SK-N-SH treated with all-trans-retinoic acid at 6 μM for 48 hours (cell line): ENCODE data around the gene ALPL.

ENCODE experiments used
- BACH2 ChIP-seq: fragments of 250-450 bp; sonication (Bioruptor Pico); IDR thresholded peaks from 2 replicates; pipeline ENCODE4 v1.9.0; 2021; ENCODE audit warnings: mild to moderate bottlenecking, borderline replicate concordance
- OSR1 ChIP-seq: fragments of 250-450 bp; sonication (Bioruptor Pico); IDR thresholded peaks from 2 replicates; pipeline ENCODE4 v1.8.0; 2022; ENCODE audit warnings: moderate library complexity, mild to moderate bottlenecking, inconsistent platforms
- PPARA ChIP-seq: fragments of 250-450 bp; sonication (Bioruptor Pico); IDR thresholded peaks from 2 replicates; pipeline ENCODE4 v1.5.0; 2020; ENCODE audit warnings: mild to moderate bottlenecking, borderline replicate concordance
- ZC3H10 ChIP-seq: fragments of 250-450 bp; sonication (Bioruptor Pico); IDR thresholded peaks from 2 replicates; pipeline ENCODE4 v1.5.1; 2021; ENCODE audit warnings: mild to moderate bottlenecking, moderate library complexity
- ZNF70 ChIP-seq: fragments of 450-650 bp; formaldehyde crosslinking; IDR thresholded peaks from 2 replicates; pipeline ENCODE4 v1.5.0; 2020; ENCODE audit warnings: mild to moderate bottlenecking, moderate library complexity
- TF ChIP-seq, protein P1 (sequence below): fragments of 250-450 bp; sonication (Bioruptor Pico); IDR thresholded peaks from 2 replicates; pipeline ENCODE4 v1.8.0; 2020; ENCODE audit warnings: mild to moderate bottlenecking, moderate library complexity, borderline replicate concordance
- TF ChIP-seq, protein P2 (sequence below): fragments of 250-450 bp; sonication (Bioruptor Pico); IDR thresholded peaks from 2 replicates; pipeline ENCODE4 v1.8.0; 2021; ENCODE audit warnings: low read depth, mild to moderate bottlenecking, moderate library complexity, borderline replicate concordance
- TF ChIP-seq, protein P3 (sequence below): fragments of 250-450 bp; sonication (Bioruptor Pico); IDR thresholded peaks from 2 replicates; pipeline ENCODE4 v1.5.1; 2020; ENCODE audit warnings: low read depth, mild to moderate bottlenecking, moderate library complexity
- TF ChIP-seq, protein P4 (sequence below): fragments of 250-450 bp; sonication (Bioruptor Pico); IDR thresholded peaks from 2 replicates; pipeline ENCODE4 v1.5.0; 2020; ENCODE audit warnings: mild to moderate bottlenecking, moderate library complexity
- TF ChIP-seq, protein P5 (sequence below): fragments of 250-450 bp; sonication (Bioruptor Pico); IDR thresholded peaks from 2 replicates; pipeline ENCODE4 v1.5.1; 2021; ENCODE audit warnings: mild to moderate bottlenecking, moderate library complexity

DNA sequence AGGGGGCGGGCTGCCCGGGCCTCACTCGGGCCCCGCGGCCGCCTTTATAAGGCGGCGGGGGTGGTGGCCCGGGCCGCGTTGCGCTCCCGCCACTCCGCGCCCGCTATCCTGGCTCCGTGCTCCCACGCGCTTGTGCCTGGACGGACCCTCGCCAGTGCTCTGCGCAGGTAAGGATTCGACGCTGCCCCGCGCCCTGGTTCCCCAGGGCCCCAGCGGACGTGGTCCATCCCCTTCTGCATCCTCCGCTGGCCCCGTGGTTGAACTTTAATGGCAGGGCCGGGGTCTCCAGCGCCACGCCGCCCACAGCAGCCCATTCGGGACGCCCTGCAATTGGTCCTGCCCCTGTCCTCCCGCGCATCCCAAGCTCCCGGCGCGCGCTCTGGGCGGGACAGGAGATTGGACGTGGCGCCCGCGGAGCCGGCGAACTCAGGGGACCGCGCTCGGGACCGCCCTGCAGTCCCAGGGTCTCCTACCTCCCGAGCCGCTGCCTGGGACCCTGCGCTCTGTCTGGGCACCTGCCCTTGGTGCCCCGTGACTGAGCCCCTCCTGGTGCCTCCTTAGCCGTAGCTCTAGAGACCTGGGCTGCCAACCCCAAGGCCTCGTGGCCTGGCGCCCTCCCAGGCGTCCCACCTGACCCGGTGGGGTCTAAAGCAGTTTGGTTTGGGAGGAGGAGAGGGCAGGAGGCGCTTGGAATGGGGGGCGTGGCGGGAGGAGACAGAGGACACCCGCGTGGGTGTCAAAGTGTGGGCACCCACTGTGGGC, at the start of gene ALPL:
- TF ChIP-seq OSR1 (no peak), ZNF70 (CRISPR knock-in tag) (no peak), PPARA (CRISPR knock-in tag) (no peak), ZC3H10 (CRISPR knock-in tag) (no peak), BACH2 (no peak)
- TF ChIP-seq, protein P1, sequence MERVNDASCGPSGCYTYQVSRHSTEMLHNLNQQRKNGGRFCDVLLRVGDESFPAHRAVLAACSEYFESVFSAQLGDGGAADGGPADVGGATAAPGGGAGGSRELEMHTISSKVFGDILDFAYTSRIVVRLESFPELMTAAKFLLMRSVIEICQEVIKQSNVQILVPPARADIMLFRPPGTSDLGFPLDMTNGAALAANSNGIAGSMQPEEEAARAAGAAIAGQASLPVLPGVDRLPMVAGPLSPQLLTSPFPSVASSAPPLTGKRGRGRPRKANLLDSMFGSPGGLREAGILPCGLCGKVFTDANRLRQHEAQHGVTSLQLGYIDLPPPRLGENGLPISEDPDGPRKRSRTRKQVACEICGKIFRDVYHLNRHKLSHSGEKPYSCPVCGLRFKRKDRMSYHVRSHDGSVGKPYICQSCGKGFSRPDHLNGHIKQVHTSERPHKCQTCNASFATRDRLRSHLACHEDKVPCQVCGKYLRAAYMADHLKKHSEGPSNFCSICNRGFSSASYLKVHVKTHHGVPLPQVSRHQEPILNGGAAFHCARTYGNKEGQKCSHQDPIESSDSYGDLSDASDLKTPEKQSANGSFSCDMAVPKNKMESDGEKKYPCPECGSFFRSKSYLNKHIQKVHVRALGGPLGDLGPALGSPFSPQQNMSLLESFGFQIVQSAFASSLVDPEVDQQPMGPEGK = no peak
- TF ChIP-seq, protein P2, sequence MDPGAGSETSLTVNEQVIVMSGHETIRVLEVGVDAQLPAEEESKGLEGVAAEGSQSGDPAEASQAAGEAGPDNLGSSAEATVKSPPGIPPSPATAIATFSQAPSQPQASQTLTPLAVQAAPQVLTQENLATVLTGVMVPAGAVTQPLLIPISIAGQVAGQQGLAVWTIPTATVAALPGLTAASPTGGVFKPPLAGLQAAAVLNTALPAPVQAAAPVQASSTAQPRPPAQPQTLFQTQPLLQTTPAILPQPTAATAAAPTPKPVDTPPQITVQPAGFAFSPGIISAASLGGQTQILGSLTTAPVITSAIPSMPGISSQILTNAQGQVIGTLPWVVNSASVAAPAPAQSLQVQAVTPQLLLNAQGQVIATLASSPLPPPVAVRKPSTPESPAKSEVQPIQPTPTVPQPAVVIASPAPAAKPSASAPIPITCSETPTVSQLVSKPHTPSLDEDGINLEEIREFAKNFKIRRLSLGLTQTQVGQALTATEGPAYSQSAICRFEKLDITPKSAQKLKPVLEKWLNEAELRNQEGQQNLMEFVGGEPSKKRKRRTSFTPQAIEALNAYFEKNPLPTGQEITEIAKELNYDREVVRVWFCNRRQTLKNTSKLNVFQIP (CRISPR knock-in tag) = no peak
- TF ChIP-seq, protein P3, sequence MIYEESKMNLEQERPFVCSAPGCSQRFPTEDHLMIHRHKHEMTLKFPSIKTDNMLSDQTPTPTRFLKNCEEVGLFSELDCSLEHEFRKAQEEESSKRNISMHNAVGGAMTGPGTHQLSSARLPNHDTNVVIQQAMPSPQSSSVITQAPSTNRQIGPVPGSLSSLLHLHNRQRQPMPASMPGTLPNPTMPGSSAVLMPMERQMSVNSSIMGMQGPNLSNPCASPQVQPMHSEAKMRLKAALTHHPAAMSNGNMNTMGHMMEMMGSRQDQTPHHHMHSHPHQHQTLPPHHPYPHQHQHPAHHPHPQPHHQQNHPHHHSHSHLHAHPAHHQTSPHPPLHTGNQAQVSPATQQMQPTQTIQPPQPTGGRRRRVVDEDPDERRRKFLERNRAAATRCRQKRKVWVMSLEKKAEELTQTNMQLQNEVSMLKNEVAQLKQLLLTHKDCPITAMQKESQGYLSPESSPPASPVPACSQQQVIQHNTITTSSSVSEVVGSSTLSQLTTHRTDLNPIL (CRISPR knock-in tag) = no peak
- TF ChIP-seq, protein P4, sequence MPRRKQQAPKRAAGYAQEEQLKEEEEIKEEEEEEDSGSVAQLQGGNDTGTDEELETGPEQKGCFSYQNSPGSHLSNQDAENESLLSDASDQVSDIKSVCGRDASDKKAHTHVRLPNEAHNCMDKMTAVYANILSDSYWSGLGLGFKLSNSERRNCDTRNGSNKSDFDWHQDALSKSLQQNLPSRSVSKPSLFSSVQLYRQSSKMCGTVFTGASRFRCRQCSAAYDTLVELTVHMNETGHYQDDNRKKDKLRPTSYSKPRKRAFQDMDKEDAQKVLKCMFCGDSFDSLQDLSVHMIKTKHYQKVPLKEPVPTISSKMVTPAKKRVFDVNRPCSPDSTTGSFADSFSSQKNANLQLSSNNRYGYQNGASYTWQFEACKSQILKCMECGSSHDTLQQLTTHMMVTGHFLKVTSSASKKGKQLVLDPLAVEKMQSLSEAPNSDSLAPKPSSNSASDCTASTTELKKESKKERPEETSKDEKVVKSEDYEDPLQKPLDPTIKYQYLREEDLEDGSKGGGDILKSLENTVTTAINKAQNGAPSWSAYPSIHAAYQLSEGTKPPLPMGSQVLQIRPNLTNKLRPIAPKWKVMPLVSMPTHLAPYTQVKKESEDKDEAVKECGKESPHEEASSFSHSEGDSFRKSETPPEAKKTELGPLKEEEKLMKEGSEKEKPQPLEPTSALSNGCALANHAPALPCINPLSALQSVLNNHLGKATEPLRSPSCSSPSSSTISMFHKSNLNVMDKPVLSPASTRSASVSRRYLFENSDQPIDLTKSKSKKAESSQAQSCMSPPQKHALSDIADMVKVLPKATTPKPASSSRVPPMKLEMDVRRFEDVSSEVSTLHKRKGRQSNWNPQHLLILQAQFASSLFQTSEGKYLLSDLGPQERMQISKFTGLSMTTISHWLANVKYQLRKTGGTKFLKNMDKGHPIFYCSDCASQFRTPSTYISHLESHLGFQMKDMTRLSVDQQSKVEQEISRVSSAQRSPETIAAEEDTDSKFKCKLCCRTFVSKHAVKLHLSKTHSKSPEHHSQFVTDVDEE = no peak
- TF ChIP-seq, protein P5, sequence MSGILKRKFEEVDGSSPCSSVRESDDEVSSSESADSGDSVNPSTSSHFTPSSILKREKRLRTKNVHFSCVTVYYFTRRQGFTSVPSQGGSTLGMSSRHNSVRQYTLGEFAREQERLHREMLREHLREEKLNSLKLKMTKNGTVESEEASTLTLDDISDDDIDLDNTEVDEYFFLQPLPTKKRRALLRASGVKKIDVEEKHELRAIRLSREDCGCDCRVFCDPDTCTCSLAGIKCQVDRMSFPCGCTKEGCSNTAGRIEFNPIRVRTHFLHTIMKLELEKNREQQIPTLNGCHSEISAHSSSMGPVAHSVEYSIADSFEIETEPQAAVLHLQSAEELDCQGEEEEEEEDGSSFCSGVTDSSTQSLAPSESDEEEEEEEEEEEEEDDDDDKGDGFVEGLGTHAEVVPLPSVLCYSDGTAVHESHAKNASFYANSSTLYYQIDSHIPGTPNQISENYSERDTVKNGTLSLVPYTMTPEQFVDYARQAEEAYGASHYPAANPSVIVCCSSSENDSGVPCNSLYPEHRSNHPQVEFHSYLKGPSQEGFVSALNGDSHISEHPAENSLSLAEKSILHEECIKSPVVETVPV = no peak
